Measurements from ENCODE around the gene CENPQ.
"Not testable (repeated sequence)": the region's sequence is repeated elsewhere in the genome, so short reads cannot be mapped to it uniquely, and the experiment has no call there.

The CENPQ gene

GRCh38 chr6:49479308-49479970, 16.3 kb downstream of the CENPQ start:
- TF ChIP-seq GATA1 (IDR thresholded peaks at IDR 0.05; ENCODE audit: low read depth, low read length): no peak
- TF ChIP-seq POLR2A (IDR thresholded peaks at IDR 0.05; ENCODE audit: low read length): no peak
- DNase-seq: no peak

DNA sequence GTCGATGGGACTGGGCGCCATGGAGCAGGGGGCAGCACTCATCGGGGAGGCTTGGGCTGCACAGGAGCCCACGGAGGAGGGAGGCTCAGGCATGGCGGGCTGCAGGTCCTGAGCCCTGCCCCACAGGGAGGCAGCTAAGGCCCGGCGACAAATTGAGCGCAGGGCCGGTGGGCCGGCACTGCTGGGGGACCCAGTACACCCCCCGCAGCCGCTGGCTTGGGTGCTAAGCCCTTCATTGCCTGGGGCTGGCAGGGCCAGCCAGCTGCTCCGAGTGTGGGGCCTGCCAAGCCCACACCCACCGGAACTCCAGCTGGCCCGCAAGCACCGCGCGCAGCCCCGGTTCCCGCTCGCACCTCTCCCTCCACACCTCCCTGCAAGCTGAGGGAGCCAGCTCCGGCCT, 18.7 kb downstream of the CENPQ start:
- not testable (repeated sequence) for DNase-seq

- DNase-seq: not testable (repeated sequence)
These were observed 20.2 kb downstream of the CENPQ start for GRCh38 chr6:49483380-49483779.

GRCh38 chr6:49490633-49491032, 27.5 kb downstream of the CENPQ start:
- DNase-seq: no peak
- TF ChIP-seq POLR2A (IDR thresholded peaks at IDR 0.05; ENCODE audit: low read length): no peak
- no peak for TF ChIP-seq GATA1 (IDR thresholded peaks at IDR 0.05; ENCODE audit: low read depth, low read length)

DNA sequence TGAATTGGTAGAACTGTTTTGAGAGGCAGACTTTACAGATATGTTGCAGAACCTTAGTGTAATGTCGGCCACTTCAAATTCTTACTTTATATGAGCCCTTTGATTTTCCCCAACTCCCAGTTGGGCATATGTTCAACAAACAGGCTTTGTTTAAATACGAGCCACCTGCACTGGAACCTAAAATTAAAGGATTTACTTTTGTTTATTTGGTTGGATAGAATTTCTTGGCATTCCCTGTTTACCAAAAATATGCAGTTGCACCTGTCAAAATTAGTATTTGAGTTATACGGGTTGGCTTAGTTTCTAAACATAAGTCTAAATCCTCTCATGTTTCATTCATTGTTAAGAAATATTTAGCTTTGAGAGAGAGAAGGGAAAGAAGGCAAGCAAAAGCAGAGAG, 34.1 kb downstream of the CENPQ start:
- TF ChIP-seq POLR2A (IDR thresholded peaks at IDR 0.05; ENCODE audit: low read length): no peak
- TF ChIP-seq GATA1 (IDR thresholded peaks at IDR 0.05; ENCODE audit: low read depth, low read length): no peak

GRCh38 chr6:49499126-49499525, 36.0 kb downstream of the CENPQ start:
- TF ChIP-seq GATA1 (IDR thresholded peaks at IDR 0.05; ENCODE audit: low read depth, low read length): no peak
- TF ChIP-seq POLR2A (IDR thresholded peaks at IDR 0.05; ENCODE audit: low read length): no peak
- no peak for DNase-seq

More for the DNA sequence above, 34.1 kb downstream of the CENPQ start:
- no peak for DNase-seq

GRCh38 chr6:49499623-49500022, 36.5 kb downstream of the CENPQ start, which contains the start of gene GLYATL3:
TSS of gene GLYATL3 (plus strand) at chr6:49499923. CDS start at chr6:49511991, 12,068 bp downstream.
- no peak for TF ChIP-seq POLR2A (IDR thresholded peaks at IDR 0.05; ENCODE audit: low read length)
- no peak for TF ChIP-seq GATA1 (IDR thresholded peaks at IDR 0.05; ENCODE audit: low read depth, low read length)
- DNase-seq: no peak

GRCh38 chr6:49504666-49505065, 41.5 kb downstream of the CENPQ start:
- TF ChIP-seq POLR2A (IDR thresholded peaks at IDR 0.05; ENCODE audit: low read length): no peak
- no peak for TF ChIP-seq GATA1 (IDR thresholded peaks at IDR 0.05; ENCODE audit: low read depth, low read length)

DNA sequence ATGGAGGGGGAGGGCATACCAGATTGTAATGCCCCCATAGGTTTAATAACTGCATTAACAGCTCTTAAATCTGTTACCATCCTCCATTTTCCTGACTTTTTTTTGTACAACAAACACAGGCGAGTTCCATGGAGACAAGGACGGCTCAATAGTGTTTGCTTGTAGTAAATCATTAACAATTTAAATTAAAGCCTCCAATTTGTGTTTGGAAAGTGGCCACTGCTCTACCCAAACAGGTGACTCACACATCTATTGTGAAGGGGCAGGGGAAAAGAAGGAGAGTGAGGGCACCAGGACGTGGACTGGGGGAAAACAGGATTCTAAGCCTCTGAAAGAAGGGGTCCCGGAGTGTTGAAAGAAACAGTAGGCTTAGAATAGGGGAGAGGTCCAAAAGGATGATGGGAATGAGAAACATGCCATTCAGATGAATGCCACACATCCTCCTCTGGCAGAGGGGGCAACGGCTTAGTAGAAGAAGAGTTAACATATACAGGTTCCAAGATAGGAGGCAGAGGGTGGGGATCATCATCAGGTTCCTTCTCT, 43.5 kb downstream of the CENPQ start:
- TF ChIP-seq POLR2A (IDR thresholded peaks at IDR 0.05; ENCODE audit: low read length): no peak
- no peak for TF ChIP-seq GATA1 (IDR thresholded peaks at IDR 0.05; ENCODE audit: low read depth, low read length)
- no peak for DNase-seq

More at GRCh38 chr6:49504666-49505065, 41.5 kb downstream of the CENPQ start:
- no peak for DNase-seq

DNA sequence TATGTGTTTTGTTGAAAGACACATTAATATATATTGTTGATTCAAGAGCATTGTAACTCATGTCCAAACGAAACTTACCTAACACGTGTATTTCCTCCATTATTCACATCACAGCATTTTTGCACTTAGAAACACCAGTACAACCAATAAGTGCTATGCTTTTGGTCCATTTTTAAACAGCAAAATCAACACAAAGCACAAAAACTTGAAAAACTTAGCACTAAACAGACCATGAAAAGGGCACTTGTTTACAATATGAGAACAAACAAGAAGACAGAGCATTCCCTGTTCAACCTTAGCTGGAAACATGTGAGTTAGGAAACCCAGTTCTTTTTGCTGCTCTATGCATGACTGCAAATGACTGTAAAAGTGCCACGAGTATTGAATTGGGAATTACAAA, 46.2 kb downstream of the CENPQ start:
- DNase-seq: no peak
- TF ChIP-seq POLR2A (IDR thresholded peaks at IDR 0.05; ENCODE audit: low read length): no peak
- TF ChIP-seq GATA1 (IDR thresholded peaks at IDR 0.05; ENCODE audit: low read depth, low read length): no peak

DNA sequence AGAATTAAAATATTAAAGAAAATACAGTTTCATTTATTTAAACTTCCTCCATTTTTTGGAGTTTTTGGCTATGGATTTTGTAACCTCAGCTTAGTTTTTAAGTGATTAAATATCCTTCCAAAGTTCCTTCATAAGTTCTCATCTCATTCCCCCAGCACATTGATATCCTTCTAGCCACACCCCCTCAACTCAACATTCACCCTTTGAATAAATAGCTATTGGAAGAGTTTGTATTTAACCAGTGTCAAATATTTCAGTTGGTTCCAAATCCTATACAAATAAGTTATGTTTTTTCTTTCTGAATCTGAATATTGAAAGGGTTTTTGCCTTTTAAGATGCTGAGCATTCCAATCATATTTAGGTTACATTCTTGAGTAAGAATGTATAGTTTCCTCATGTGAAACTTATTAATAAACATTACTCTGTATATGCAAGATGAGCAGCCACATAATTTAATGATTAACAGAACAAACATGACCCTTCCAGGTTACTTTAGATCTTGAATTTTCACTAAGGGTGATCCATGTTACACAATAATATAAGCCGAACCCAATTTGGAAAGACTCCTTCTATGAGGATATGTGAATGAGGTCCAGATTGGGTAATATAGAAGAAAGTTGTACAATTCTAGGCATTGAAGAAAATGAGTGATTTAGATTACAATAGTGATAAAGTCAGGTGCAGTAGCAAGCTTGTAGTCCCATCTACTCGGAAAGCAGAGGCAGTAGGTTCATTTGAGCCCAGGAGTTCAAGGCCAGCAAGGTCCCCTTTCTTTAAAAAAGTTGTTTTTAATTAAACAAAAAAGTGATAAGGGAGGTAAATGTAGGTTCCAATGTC, 50.2 kb downstream of the CENPQ start:
- TF ChIP-seq POLR2A (IDR thresholded peaks at IDR 0.05; ENCODE audit: low read length): no peak
- no peak for TF ChIP-seq GATA1 (IDR thresholded peaks at IDR 0.05; ENCODE audit: low read depth, low read length)
- no peak for DNase-seq

- TF ChIP-seq GATA1 (IDR thresholded peaks at IDR 0.05; ENCODE audit: low read depth, low read length): no peak
- no peak for TF ChIP-seq POLR2A (IDR thresholded peaks at IDR 0.05; ENCODE audit: low read length)
- no peak for DNase-seq
These were observed 51.7 kb downstream of the CENPQ start for GRCh38 chr6:49514571-49515484.

DNA sequence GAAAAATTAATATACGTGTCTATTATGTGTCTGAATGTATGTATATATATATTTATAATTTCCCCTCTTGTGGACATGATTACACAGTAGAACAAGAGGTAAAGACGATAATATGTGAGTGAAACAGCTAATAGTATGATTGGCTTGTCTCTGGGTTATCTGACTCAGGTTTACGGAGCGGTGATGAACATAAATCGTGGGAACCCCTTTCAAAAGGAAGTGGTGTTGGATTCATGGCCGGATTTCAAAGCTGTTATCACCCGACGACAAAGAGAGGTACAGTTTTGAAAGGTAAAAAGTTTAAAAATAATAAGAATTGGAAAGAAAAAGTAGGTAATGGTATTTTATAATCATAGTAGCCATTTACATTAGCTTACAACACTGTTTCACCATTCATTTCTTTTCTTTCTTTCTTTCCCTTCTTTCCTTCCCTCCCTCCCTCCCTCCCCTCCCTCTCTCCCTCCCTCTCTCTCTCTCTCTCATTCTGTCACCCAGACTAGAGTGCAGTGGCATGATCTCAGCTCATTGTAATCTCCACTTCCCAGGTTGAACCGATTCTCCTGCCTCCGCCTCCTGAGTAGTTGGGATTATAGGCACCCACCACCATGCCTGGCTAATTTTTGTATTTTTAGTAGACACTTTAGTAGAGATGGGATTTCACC, 52.4 kb downstream of the CENPQ start:
- no peak for TF ChIP-seq POLR2A (IDR thresholded peaks at IDR 0.05; ENCODE audit: low read length)
- no peak for TF ChIP-seq GATA1 (IDR thresholded peaks at IDR 0.05; ENCODE audit: low read depth, low read length)
- DNase-seq: no peak
